ENCODE data around the gene TUBD1. TPM values are rescaled to one million over a fixed set of nuclear protein-coding genes. Genes with fewer than 3 reads are reported as not detected.
"Not testable (repeated sequence)": the region's sequence is repeated elsewhere in the genome, so short reads cannot be mapped to it uniquely, and the experiment has no call there.

TUBD1 gene
- total RNA-seq, 1 donor from 2014 or later, result 6.2 TPM

DNA sequence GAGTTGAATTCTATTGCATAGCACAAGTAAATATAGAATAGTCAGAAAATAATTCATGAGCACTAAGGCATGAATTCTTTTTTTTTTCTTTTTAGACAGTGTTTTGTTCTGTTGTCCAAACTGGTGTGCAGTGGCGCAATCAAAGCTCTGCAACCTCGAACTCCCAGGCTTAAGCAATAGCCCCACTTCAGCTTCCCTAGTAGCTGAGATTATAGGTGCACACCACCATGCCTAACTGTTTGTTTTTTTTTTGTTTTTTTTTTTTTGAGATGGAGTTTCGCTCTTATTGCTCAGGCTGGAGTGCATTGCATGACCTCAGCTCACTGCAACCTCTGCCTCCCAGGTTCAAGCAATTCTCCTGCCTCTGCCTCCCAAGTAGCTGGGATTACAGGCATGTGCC lies 16.6 kb downstream of the TUBD1 start:
- ATAC-seq (no peak), DNase-seq (ENCODE audit: low spot score) (no peak)

DNA sequence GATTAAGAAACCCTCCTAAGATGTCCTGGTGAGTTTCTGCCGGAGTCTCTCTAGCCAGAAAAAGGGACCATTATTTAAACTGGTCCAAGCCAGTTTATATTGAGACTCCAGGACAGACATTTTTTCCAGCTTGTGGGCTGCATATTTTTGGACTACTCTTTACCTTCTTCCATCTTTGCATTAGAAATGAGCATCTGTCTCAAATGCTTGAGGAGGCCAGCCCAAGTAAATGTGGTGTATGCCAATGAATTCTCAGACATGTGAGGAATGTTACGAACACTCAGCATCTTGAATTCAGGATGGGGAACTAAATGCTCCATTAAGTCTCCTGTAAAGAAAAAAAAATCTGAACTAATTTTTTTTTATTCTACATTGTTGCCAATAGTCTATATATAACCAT lies 18.4 kb downstream of the TUBD1 start:
- no peak for DNase-seq (ENCODE audit: low spot score)
- no peak for ATAC-seq

DNA sequence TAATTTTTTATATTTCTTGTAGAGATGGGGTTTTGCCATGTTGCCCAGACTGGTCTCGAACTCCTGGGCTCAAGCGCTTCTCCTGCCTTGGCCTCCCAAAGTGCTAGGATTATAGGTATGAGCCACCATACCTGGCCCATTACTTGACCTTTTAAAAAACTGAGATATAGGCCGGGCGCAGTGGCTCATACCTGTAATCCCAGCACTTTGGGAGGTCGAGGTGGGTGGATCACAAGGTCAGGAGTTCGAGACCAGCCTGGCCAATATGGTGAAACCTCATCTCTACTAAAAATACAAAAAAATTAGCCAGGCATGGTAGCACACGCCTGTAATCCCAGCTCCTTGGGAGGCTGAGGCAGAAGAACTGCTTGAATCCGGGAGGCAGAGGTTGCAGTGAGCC lies 19.3 kb downstream of the TUBD1 start:
- ATAC-seq; DNase-seq (ENCODE audit: low spot score): not testable (repeated sequence)

DNA sequence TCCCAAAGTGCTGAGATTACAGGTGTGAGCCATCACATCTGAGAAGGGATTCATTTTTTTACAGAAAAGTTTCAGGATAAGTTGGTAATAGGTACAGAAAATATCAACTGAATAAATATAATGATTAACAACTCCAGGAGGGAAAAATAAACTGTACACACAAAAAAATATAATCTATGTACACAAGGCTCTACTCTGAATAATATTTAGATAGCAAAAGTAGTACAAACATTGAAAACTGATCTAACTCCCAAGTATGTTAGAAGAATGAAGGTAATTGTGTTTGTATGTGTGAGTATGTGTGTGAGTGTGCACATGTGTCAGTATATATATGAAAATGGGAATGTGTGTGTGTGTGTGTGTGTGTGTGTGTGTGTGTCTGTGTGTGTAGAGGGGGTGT lies 20.4 kb downstream of the TUBD1 start:
- DNase-seq (ENCODE audit: low spot score), result no peak
- ATAC-seq, result no peak

DNA sequence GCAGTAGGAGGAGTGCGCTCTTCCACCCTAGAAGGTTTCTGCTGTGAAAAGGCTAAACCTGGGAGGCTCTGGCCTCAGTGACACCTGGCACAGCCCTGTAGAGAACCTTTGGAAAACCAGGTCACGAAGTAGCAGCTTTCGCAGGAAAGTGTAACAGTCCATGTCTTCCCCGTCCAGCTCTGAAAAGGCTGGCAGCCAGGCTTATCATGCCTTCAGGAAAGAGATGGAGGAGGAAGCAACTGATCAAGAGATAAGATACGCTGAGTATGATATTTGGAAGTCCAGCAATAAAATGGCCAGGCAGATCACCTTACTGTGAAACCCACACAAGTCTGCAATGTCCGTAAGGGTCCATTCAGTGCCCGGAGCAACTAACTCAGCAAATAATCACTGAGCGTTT lies 22.3 kb downstream of the TUBD1 start:
- peak; percentile 12 for ATAC-seq
- no peak for DNase-seq (ENCODE audit: low spot score)

DNA sequence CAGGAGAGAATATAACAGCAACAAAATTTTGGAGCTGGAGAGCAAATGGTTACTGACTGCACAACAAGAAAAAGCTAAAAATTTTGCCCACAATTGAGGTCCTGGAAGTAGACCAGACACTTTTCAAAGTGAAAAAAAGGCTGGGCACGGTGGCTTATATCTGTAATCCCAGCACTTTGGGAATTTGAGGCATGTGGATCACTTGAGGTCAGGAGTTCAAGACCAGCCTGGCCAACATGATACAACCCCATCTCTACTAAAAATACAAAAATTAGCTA lies 22.9 kb downstream of the TUBD1 start:
- no peak for DNase-seq (ENCODE audit: low spot score)
- ATAC-seq, result no peak

DNA sequence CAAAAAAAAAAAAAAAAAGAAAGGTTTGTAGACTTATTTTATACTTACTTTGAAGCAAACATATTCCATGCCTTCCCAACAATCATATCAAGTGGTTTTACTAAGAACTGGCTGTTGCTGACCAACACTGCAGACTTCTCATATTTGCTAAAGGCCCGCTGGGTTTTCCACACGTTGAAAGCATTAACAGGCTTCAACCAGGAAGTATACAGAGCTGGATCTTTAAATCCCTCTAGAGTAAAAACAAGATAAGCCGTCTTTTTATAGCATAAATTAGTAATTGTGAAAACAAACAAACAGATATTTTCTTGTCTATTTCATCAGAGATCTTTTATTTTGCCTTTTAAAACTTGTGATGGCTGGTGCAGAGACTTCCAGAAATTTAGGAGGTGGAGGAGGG lies 29.1 kb downstream of the TUBD1 start:
- no peak for ATAC-seq
- DNase-seq (ENCODE audit: low spot score), result no peak

DNA sequence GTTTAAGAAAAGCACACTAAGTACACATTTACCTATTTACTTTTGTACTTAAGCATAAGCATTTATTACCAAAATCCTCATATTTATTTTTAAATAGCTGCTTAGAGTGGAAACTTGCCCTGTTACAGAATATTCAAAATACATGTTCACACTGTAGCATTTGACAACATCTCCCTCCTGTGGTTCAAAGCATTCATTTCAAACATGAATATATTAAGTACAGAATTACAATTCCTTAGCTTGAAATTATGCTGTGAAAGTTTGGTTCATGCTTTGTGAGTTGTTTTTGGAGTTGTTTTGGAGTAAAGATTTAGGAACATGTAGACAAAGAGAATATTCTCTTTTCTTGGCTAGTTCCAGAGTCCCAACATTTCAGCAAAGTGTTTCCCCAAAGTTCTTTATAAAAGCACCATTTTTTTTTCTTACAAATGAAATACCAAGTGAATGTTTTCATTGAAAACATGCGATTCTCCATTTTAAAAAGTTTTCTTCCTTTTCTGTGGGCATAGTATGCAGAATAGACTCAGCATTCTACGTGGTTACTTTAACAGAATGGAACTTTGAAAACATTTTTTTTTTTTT lies 33.2 kb downstream of the TUBD1 start:
- no peak for DNase-seq (ENCODE audit: low spot score)
- ATAC-seq, result peak; percentile 84

DNA sequence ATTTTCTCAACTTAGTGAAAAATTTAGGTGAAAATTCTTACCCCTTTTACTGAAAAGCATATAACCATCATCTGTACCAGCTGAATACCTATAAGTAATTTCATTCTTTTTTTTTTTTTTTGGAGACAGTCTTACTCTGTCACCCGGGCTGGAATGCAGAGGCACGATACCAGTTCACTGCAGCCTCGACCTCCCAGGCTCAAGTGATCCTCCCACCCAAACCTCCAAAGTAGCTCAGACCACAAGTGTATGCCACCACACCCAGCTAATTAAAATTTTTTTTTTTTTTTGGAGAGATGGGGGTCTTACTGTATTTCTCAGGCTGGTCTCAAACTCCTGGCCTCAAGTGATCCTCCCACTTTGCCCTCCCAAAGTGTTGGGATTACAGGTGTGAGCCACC lies 33.8 kb downstream of the TUBD1 start:
- no peak for ATAC-seq

DNA sequence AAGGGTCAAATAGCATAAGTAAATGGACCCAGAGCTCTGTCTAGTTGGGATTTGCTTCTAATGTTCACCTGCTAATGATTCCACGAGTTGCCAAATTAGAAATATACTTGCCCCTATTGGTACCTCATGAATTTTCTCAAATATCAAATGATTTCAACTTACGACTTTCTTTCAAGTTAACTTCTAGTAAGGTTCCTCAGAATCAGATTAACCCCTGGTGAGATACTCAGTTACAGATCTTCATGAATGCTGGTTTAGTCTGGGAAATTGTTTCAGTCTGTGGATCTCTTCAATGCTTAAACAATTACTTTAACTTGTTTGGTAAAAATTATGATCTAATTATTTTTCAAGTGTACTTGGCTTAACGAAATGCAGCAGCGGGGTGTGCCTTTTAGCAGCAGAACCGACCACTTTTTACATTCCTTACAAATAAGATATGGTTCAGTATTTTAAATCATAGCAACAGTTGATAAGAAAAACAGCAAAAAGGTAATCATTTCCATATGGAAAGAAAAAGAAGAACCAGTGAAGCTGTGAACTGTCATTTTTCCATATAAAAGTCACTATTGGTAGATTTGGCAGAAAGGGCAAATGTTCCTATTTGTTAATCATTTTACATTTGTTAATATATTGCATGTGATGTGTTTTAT lies 34.5 kb downstream of the TUBD1 start:
- DNase-seq (ENCODE audit: low spot score), result no peak
- no peak for ATAC-seq

More for the DNA sequence above, 33.8 kb downstream of the TUBD1 start:
- DNase-seq (ENCODE audit: low spot score), result no peak

DNA sequence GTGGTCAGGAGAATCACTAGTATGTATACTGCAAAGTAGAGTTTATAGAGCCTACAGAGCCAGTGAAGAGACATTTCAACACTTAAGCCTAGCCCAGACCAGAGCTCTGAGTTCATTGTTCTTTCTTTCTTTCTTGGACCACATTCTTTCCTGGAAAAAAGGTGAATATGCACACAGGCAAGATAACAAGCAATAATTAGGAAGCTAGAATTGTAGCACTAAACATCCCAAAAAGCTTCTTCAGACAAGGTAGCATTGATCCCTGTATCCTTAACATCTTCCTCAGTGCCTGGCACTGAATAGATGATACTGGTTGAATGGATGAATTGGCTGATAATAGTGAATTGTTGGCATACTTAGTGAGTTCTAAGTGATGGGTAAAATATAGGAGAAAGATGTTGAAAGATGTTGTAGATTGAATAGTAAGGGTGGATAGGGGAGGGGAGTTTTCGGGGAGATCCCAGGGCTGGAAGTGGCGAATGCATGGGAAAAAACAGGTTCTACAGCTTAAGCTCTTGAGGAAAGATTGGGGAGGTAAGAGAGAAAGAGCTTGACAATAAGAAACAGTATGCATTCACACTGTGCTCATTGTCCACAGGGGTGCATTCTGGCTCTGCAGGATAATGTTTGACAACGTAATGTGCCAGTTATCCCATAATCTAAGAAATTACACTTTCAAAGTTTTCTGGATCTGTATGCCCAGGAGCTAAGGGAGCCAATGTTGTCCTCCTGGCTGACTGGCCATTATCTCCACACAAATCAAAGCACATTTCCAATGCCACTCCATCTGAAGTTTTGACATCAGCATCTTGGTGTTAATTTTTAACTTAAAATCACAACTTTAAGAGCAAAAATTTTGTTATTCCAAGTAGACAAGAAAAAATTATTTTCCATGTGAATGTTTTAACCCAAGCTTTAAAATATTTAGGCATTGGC lies 35.6 kb downstream of the TUBD1 start:
- DNase-seq (ENCODE audit: low spot score) (no peak), ATAC-seq (no peak)

DNA sequence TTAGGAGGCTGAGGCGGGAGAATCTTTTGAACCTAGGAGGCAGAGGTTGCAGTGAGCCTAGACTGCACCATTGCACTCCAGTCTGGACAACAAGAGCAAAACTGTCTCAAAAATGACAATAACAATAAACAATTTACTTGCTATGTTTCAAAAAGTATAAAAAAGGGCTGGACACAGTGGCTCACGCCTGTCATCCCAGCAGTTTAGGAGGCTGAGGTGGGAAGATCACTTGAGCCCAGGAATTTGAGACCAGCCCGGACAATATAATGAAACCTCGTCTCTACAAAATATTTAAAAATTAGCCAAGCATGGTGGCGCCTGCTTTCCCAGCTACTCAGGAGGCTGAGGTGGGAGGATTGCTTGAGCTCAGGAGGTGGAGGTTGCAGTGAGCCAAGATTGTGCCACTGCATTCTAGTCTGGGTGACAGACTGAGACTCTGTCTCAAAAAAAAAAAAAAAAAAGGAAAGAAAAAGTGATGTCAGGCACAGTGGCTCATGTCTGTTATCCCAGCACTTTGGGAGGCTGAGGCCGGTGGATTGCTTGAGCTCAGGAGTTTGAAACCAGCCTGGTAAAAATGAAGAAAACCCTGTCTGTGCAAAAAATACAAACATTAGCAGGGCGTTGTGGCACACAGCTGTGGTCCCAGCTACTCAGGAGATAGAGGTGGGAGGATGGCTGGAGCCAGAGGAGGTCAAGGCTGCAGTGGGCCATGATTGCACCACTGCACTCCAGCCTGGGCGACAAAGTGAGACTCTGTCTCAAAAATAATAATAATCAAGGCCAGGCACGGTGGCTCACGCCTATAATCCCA lies 38.6 kb downstream of the TUBD1 start:
- not testable (repeated sequence) for DNase-seq (ENCODE audit: low spot score); ATAC-seq

DNA sequence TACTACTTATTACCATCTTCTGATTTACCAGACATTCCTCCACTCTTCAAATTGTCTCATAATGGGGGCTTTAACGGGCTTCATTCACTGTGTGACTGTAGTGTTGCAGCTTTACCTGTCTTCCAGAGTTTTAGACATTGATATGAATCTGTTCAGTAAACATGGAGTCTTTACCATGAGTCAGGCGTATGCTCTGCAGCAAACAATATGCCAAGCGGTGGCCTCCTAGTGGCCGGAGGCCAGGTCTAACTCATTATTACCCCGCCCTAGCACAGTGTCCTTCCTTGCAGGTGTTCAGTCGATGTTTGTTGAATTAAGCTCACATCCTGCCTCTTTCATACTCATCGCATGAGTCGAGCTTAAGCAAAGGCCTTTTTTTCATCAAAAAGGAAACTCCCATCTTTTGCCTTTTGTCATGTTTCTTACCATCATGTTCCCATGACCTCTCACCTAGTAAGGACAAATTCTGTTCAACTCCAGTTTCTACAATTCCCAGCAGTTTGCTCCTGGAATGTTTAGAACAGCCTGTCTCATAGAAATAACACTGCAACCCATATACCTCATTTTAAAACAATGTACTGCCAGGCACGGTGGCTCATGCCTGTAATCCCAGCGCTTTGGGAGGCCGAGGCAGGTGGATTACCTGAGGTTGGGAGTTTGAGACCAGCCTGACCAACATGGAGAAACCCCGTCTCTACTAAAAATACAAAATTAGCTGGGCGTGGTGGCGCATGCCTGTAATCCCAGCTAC lies 39.4 kb downstream of the TUBD1 start:
- peak; percentile 40 for DNase-seq (ENCODE audit: low spot score)
- ATAC-seq, result peak; percentile 27

DNA sequence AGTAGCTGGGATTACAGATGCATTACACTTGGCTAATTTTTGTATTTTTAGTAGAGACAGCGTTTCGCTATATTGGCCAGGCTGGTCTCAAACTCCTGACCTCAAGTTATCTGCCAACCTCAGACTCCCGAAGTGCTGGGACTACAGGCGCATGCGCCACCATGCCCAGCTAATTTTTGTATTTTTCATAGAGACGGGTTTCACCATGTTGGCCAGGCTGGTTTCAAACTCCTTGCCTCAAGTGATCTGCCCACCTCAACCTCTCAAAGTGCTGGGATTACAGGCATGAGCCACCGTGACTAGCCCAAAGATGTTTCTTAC lies 39.9 kb downstream of the TUBD1 start:
- ATAC-seq, result not testable (repeated sequence)
- DNase-seq (ENCODE audit: low spot score), result peak; percentile 18

DNA sequence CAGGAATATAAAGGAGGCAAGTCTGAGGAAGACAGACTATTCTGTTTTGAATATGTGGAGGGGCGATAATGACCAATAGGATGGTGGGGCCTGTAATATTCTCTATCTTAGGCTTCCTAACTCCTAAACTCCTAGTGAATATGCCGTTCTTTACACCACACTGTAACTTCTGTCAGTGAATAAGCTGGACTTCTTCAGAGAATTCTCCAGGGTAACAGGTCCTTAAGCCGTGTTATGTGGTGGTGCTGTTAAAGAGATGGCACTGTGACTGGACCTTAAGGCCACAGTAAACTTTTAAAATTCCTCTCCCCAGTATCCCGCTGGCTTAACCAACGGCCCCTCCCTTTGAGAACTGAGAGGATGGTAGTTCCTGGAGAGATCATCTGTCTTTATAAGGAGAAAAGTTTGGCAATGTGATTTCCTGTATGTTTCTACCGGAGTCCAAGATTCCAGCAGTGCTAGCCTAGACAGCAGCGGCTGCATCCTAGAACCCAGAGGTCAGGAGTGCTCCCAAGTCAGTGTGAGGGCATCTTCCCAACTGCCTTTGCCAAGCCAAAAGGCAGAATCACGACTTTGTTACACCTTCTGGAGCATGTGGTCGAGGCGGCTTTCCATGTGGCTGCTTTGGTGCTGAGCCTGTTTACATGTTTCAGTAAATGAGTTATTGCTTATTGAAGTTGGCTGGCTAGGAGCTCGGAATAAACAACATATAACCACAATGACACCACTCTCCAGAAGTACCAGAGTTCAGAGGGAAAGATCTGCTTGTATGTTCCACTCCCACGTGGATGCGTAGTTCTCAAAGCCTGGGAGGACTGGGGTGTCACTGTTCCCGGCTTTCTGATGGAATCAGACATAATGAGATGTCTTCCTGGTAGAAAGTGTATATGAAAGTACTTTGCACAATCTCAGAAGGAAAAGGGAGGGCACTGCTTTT lies 41.0 kb downstream of the TUBD1 start:
- DNase-seq (ENCODE audit: low spot score), result peak; percentile 37
- ATAC-seq, result no peak

DNA sequence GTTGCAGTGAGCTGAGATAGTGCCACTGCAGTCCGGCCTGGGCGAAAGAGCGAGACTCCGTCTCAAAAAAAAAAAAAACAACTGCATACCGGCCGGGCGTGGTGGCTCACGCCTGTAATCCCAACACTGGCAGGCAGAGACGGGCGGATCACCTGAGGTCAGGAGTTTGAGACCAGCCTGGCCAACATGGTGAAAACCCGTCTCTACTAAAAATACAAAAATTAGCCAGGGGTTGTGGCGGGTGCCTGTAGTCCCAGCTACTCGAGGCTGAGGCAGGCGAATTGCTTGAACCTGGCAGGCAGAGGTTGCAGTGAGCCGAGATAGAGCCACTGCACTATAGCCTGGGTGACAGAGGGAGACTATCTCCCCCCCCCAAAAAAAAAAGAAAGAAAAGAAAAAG lies 42.4 kb downstream of the TUBD1 start:
- DNase-seq (ENCODE audit: low spot score), result peak; percentile 40
- not testable (repeated sequence) for ATAC-seq

DNA sequence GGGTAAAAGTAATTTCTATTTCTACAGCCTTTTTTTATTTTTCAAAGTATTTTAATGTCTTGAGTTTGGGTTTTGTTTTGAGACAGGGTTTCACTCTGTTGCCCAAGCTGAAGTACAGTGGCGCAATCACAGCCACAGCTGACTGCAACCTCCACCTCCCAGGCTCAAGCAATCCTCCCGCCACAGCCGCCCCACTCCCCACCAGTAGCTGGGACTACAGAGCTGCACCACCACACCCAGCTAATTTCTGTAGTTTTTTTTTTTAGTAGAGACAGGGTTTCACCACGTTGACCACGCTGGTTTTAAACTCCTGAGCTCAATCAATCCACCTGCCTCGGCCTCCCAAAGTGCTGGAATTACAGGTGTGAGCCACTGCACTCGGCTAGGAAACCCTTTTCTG lies 44.0 kb downstream of the TUBD1 start:
- ATAC-seq (peak; percentile 49), DNase-seq (ENCODE audit: low spot score) (peak; percentile 69)

DNA sequence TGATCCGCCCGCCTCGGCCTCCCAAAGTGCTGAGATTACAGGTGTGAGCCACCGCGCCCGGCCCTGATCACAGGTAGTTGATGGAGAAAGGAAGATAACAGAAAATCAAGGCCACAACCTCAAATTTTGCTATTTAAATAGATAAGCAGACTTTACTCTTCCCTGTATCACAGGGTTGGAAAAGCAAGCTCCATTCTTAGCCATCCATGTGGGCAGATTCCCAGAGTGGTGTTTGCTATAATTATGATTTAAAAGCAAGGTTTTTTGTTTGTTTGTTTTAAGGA lies 44.4 kb downstream of the TUBD1 start:
- DNase-seq (ENCODE audit: low spot score), result no peak
- no peak for ATAC-seq

DNA sequence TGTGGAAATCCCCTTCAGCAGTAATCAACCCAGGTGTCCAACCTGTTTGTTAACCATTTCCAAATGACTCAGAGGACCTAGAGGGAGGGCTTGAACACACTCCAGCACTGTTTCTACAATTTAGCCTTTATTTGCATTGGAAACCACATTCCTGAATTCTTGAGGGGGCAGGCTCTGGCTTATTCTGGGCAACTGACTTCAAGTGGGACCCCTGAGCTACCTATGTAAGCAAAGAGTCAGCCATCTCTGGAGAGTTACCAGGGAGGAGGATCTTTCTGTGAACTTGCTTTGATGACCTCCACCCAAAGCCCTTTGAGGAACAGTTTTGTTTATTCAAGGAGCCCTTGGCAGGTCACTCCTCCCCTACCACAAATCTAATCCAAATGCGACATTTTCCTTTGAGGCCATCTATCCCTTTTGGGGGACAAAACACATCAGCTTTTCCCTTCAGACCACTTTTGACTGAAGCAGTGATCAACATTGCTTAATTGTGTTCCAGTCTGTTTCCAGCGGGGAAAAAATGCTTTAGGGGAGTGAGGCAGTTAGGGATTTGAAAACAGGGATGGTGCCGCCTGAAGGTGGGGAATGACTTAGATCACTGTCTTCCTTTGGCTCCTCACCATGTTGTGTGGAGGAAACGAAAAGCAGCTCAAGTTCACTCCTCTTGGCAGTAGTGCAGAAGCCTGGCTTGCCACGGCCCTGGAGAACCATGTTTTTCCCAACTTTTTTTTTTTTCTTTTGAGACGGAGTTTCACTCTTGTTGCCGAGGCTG lies 46.2 kb downstream of the TUBD1 start:
- peak; percentile 25 for ATAC-seq
- DNase-seq (ENCODE audit: low spot score), result peak; percentile 52
